Esophagus (tissue), 2 donors: ENCODE results near the gene SPNS2. TPM values are rescaled to one million over a fixed set of nuclear protein-coding genes. Genes with fewer than 3 reads are reported as not detected.

ENCODE experiments used
- H3K27ac ChIP-seq, 2 donors: one replicate each; pipeline ENCODE4 v1.5.1; 2013; ENCODE audit warnings: low read depth in 2 of 2, mild to moderate bottlenecking in 2 of 2, inconsistent platforms in 1 of 2, low read length in 1 of 2, moderate library complexity in 1 of 2
- H3K27me3 ChIP-seq, 2 donors: one replicate each; pipeline ENCODE4 v1.6.1; 2013; ENCODE audit warnings: low read length in 2 of 2, control low read depth in 1 of 2, mild to moderate bottlenecking in 1 of 2; ENCODE audit not compliant: insufficient read depth in 2 of 2, control insufficient read depth in 1 of 2
- H3K36me3 ChIP-seq, 2 donors: one replicate each; pipeline ENCODE4 v1.6.1; 2013; ENCODE audit warnings: low read length in 1 of 2; ENCODE audit not compliant: control insufficient read depth in 2 of 2, insufficient read depth in 2 of 2
- H3K4me1 ChIP-seq, 2 donors: one replicate each; pipeline ENCODE4 v1.6.1; 2013; ENCODE audit warnings: low read length in 1 of 2; ENCODE audit not compliant: control insufficient read depth in 2 of 2, insufficient read depth in 2 of 2
- H3K4me3 ChIP-seq, 2 donors: one replicate each; pipeline ENCODE4 v1.5.1; 2013; ENCODE audit warnings: low read length in 2 of 2, mild to moderate bottlenecking in 2 of 2, low read depth in 1 of 2, moderate library complexity in 1 of 2
- H3K9me3 ChIP-seq, 2 donors: one replicate each; pipeline ENCODE4 v1.6.1; 2013; ENCODE audit warnings: mild to moderate bottlenecking in 2 of 2, low read depth in 1 of 2, low read length in 1 of 2, moderate library complexity in 1 of 2; ENCODE audit not compliant: control insufficient read depth in 2 of 2, insufficient read depth in 1 of 2
- WGBS, 2 donors: extraction: QIAGEN DNeasy Blood & Tissue Kit; methylation state at CpG; one replicate each; pipeline ENCODE4 v1.1.7; 2013; 5-methylcytosine and 5-hydroxymethylcytosine counted together
- polyA plus RNA-seq, 2 donors: library from polyadenylated mRNA; stranded (reverse); fragments of 200-250 nt; gene quantifications; one replicate each; pipeline ENCODE4 v1.2.3, GENCODE V29; 2013
- donor health status: healthy with polysubstance abuse.
- donor health status: Bipolar disorder and iron deficiency.

SPNS2 gene
- polyA plus RNA-seq, 2 donors = 95.3 to 238 TPM

DNA sequence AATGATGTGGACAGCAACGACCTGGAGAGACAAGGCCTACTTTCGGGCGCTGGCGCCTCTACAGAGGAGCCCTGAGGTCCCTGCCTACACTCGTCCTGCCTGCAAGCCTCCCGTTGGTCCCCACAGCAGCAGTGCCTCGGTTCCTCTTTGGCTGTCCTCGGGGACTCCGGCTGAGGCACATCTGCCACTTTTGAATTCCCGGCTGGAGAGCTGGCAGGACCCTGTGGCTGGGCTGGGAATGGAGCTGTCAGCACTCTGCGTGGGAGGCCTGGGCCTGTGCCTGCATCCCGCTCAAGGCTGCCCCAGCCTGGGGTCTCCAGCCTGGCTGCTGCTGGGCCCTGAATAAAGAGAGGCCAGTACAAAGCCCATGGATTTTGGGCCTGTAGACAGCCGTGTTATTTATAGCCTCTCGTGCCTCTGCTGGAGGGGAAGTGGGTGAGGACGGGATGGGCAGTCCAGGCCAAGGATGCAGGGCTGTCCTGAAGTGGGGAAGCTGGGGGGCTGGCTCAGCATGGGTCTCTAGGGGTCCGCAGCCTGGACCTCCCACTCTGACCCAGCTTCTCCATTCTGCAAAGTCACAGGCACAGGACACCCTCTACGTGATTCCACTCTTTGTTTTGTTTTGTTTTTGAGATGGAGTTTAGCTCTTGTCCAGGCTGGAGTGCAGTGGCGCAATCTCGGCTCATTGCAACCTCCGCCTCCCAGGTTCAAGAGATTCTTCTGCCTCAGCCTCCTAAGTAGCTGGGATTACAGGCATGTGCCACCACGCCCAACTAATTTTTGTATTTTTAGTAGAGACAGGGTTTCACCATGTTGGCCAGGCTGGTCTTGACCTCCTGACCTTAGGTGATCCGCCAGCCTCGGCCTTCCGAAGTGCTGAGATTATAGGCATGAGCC is 10.6 kb upstream of the SPNS2 start:
- no peaks in the 10 kb centered on the region for H3K27me3 ChIP-seq
- 78 to 83% methylated on average over 24 of the region's 24 CpGs for WGBS, 2 donors
- H3K4me1 ChIP-seq = no peaks in the 10 kb centered on the region
- H3K27ac ChIP-seq = no peak overlapping the region
- H3K4me3 ChIP-seq = no peak overlapping the region
- no peaks in the 10 kb centered on the region for H3K9me3 ChIP-seq
- no peaks in the 10 kb centered on the region for H3K36me3 ChIP-seq

DNA sequence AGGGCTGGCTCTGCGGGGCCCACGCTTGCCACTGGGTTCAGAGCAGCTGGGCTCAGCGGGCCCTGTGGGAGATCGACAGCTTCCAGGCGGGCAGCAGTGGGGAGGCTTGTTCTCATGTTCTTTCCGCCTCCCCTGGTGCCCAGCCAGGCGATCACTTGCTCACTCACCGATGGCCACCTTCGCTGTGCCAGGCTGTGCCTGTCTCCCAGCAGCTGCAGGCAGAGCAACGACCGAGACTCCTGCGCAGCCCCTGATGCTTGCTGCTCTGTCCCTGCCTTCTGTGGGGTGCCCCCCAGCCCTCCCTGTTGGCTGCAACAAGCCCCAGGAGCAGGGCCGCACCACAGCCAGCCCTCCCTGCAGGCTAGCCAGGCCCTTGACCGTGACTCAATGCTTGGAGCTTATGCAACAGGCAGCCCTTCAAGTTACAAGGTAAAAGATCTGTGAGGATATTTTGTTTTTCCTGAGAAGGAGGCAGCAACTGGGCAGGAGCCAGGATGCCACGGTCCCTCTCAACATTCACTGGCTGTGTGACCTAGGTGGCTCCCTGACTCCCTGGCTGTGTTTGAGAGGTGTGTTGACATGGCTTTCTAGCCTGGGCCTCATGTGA is 9.6 kb upstream of the SPNS2 start:
- no peaks in the 10 kb centered on the region for H3K9me3 ChIP-seq
- no peaks in the 10 kb centered on the region for H3K36me3 ChIP-seq
- no peaks in the 10 kb centered on the region for H3K27me3 ChIP-seq
- H3K4me1 ChIP-seq = no peaks in the 10 kb centered on the region
- peak overlapping the region; percentile 51 to 69 for H3K27ac ChIP-seq
- no peak overlapping the region for H3K4me3 ChIP-seq
- 88 to 89% methylated on average over 15 of the region's 15 CpGs for WGBS, 2 donors

DNA sequence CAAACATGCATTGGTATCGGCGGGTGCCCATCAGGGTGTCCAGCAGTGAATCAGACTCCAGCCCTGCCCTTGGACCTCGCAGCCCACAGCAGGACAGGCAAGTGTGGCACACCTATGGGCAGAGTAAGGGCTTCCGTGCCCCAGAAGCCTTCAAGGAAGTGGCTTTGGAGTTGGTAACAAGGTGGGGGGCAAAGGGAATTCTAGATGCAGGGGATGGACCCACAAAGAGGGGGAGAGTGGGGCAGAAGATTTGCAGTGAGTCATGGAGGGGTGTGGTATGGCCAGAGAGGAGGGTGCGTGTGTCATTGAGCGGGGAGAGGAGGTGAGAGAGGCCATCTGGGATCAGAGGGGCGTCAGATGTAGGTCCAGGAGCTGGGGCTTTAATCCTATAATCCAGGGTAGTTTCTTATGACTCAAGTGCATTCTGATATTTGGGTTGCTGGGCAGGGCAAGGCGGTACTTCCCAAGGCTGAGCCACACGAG is 8.5 kb upstream of the SPNS2 start:
- H3K36me3 ChIP-seq = no peaks in the 10 kb centered on the region
- H3K27me3 ChIP-seq = no peaks in the 10 kb centered on the region
- no peaks in the 10 kb centered on the region for H3K9me3 ChIP-seq
- H3K4me3 ChIP-seq = no peak overlapping the region
- 74 to 75% methylated on average over 9 of the region's 9 CpGs for WGBS, 2 donors
- peak overlapping the region; percentile 56 to 77 for H3K27ac ChIP-seq
- H3K4me1 ChIP-seq = no peaks in the 10 kb centered on the region

DNA sequence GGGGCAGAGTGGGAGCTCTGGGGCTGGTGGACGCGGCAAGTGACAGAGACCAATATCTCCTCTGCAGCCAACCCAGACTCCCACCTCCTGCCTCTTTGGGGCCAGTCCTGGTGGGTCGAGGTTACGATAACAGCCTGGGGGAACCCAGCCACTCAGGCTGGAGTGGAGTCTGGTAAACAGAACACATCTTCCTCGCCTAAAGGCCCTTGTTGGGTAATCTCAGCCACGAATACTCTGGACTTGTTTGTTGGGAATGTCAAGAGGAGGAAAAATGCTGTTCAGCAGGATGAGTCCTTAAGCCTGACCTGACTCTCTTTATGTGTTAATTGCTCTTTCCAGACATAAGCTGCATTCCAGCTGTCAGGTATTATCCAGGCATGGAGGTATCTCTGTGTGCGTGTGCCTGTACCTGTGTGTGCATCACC is 8.0 kb upstream of the SPNS2 start:
- H3K27ac ChIP-seq = peak overlapping the region; percentile 41 to 77
- no peaks in the 10 kb centered on the region for H3K4me1 ChIP-seq
- no peaks in the 10 kb centered on the region for H3K9me3 ChIP-seq
- no peaks in the 10 kb centered on the region for H3K27me3 ChIP-seq
- 73 to 83% methylated on average over 7 of the region's 7 CpGs for WGBS, 2 donors
- H3K4me3 ChIP-seq = no peak overlapping the region
- no peaks in the 10 kb centered on the region for H3K36me3 ChIP-seq

DNA sequence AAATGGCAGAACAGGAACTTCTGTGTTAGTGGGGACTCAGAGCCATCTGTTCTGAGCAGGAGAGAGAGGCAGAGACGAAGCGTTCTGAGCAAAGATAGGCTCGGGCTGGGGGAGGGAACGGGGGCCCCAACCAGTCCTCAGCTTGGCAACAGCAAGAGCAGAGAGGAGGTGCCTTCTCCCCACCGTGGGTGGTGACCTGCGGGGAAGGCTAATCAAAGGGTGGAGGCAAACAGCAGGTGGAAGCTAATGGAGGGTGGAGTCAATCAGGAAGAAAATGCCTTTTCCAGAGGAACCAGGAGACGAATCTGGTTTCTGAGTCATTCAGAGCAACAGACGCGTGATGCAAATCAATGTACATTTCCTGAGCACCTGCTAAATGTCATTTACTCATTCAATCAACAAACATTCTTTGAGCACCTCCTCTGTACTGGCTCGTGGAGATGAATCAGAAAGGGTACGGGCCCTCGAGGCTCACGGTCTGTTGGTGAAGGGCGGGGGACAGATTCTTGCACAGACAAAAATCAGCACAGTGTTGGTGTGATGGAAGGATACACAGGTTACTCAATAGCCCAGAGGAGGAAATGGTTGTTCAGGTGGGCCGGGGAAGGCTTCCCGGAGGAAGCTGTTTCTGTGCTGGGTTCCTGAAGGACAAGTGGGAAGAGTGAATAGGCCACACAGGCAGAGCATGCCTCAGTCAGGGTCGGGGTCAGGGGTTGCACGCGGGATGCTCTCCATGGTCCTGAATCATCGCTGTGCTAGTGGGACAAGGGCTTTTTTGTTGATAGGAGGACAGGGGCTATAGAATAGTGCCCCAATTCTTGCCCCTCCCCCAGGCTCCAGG is 5.7 kb upstream of the SPNS2 start:
- Histone ChIP-seq H3K27ac (peak overlapping the region; percentile 51 to 71), H3K27me3 (no peaks in the 10 kb centered on the region), H3K9me3 (no peaks in the 10 kb centered on the region), H3K36me3 (no peaks in the 10 kb centered on the region), H3K4me3 (no peak overlapping the region), H3K4me1 (peaks cover 0 to 3% of the 10 kb centered on the region in 2 donors)
- 36 to 40% methylated on average over 20 of the region's 20 CpGs for WGBS, 2 donors

DNA sequence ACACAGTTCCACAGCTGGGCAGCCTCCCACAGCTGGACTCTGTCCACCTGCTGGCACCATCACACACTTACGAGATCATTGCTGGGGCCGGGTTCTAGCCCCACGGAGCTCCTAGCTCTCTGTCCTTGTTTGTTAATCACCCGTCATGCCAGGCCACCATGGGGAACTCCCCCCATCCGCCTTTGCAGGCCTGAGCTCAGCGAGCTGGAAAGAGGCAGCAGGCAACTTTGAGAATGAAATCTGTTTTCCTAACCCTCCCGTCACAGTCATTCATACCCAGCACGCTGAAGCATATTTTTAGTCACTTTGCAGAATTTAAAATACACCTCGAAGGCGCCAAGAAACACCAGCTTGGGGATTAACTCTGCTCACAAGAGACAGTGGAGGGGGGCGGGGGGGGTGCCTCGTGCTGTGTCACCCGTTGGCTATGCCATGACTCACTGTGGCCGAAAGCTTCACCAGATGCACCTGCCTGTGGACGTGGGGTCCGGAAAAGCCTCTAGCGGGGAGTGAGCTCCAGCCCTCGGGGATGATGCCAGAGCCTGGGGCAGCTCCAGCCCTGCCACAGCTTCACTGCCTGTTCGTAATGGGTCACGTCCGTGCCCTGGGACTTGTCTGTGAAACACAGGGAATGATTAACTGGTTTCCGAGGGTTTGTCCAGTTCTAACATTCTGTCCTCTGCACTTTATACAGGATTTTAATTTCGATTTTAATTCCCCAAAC is 1.4 kb upstream of the SPNS2 start:
- Histone ChIP-seq H3K27me3 (no peaks in the 10 kb centered on the region), H3K4me3 (peak overlapping the region; percentile 8 to 41), H3K27ac (peak overlapping the region; percentile 23 to 72), H3K9me3 (no peaks in the 10 kb centered on the region), H3K4me1 (peaks cover 3 to 5% of the 10 kb centered on the region in 2 donors), H3K36me3 (peaks cover 0 to 3% of the 10 kb centered on the region in 2 donors)
- WGBS, 2 donors = 35 to 42% methylated on average over 23 of the region's 23 CpGs

DNA sequence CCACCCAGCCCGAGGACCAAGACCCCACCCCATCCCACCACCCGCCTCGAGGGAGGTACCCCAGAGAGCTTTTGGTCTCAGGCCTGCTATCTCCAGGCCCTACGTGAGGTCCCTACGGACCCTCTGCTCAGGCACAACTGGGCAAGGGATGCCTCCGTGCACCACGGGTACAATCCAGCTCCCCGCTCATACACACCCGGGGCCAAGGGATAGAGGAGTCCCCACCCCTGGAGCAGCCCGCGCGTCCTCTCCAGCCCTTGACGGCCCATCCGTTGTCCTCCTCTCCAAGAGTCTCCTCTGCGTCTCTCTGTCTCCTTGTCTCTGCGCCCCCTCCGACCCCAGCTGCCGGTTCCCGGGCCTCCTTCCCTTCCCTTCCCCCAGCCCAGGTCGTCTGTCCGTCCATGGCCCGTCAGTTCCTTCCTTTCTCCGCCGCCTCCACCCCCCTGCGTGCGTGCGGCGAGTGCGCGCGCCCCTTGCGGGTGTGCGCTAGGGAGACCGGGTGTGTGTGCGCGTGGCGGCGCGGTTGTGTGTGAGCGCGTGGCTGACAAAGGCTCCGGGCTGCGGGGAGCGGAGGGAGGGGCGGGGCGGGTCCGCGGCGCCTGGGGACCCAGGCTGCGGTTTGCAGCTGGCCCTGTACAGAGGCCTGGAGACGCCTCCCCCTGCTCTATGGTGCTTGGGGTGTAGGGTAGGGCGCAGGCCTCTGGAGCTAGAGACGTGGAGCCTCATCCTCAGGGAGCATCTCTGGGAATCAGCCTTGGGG is 930 bp downstream of the SPNS2 start:
- Histone ChIP-seq H3K27me3 (no peaks in the 10 kb centered on the region), H3K27ac (peak overlapping the region; percentile 49 to 63), H3K9me3 (no peaks in the 10 kb centered on the region), H3K4me3 (peak overlapping the region; percentile 41 to 61), H3K4me1 (peaks cover 3 to 5% of the 10 kb centered on the region in 2 donors), H3K36me3 (peaks cover 0 to 3% of the 10 kb centered on the region in 2 donors)
- 1% methylated on average over 47 to 53 of the region's 53 CpGs for WGBS, 2 donors

DNA sequence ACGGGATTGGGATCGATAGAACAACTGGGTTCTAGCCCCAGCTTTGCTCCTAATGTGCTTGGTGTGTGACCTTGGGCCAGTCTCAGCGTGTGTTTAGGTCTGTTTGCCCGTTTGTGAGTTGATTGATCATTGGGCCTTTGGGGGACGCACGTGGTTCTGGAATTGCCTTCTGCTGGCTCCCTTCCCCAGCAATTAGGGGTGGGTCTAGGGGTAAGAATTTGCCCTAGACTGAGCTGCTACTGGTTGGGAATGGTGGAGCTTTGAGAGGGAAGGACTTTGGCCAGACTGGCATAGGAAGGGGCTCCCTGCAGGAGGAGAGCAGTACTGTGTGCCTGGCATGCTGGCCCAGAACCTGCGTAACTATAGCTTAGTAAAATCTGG is 1.5 kb downstream of the SPNS2 start:
- WGBS, 2 donors = 15 to 18% methylated on average over 7 of the region's 7 CpGs
- Histone ChIP-seq H3K27ac (peak overlapping the region; percentile 49 to 63), H3K4me3 (peak overlapping the region; percentile 41 to 61), H3K36me3 (peaks cover 0 to 3% of the 10 kb centered on the region in 2 donors), H3K9me3 (no peaks in the 10 kb centered on the region), H3K4me1 (peaks cover 3 to 5% of the 10 kb centered on the region in 2 donors), H3K27me3 (no peaks in the 10 kb centered on the region)
